Midbrain (tissue), 1 donor: ENCODE results near the gene DIRAS2.
"Not testable (repeated sequence)": the region's sequence is repeated elsewhere in the genome, so short reads cannot be mapped to it uniquely, and the experiment has no call there.

Experiments
- DNase-seq: peaks from one replicate; lab custom pipeline; 2025; lab: John Stamatoyannopoulos, UW

The DIRAS2 gene

DNA sequence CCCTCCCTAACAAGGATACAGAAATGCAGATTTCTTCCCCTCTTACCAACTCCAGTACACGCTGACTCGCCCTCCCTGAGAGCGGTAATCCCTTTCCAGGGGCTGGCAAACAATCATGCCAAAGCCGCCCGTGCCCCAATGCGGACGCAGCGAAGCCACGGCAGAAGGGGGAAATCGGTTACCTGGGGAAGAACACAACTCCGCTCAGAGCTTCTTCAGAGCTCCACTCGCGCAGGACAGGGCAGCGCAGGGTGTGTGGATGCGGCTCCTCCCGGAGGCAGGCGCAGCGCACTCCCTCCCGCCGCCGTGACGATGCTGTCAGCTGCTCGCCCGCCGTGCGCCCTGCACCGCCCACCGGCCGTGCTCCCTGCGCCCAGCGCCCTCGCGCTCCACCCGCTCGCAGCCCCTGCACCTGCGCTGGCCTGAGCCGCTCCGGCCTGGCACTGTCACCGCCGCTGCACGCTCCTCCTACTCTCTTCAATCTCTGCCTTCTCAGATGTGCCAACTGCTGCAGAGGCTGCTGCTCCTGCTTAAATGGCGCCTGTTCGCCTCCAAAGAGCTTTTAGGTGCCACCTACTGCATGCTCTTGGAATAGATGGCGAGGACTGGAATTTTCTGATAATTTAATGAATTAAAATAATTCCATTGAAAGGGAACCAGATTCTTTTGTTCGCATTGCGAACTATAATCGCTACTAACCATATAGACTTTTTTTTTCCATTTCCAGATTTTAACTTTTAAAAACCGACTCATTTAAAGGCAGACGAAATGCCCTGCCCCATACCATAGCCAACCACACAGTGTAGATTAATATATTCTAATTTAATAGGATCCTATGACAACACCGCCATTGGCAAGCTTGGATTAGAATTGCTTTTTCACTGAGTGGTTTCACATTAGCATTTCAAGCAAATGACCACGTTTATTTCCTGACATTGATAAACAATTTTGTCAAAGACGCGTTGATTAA, at the start of gene DIRAS2:
Gene DIRAS2, minus strand, starts transcription at position 255 of the 970 bp plus-strand sequence. CDS start 28,997 bp downstream, outside the sequence.
- peak; percentile 82 for DNase-seq

- no peak for DNase-seq
Observed at GRCh38 chr9:90684736-90685135, 42.1 kb upstream of the DIRAS2 start.

DNA sequence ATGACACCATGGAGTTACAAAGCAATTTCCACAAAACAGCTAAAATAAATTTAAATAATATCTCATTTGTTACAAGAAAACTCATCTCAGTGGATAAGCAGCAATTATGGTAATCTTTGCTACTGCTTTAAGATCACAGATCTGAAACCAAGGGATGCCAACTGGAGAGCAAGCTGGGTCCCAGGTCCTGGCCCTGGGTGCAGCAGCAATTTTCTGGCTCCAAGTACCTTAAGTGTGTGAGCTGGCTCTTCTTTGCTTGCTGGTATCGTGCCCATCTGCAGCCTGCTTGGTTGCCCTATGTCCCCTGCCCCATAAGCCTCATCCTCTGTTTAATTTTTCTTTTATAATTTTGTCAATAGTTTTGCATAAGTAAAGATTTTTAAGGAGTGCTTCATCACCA, 41.5 kb upstream of the DIRAS2 start:
- no peak for DNase-seq

DNA sequence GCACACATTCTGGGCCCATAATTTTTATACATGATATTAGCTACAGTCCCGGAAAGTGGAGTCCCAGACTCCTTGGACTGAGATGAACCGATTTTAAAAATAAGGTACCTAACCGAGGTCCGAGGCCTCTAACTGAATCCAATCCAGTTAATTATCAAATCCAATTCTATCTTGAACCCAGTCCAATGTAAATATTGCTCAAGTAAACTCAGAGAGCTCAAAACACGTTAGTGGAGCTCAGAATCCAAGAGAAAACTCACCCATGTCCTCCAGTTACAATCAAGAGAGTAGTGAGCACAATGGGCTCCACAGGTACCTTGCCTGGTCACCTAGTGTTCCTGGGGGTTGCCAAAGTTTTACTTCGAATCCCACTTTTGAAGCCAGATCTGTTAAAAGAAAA, 37.9 kb upstream of the DIRAS2 start:
- DNase-seq, result no peak

- DNase-seq, result no peak
Observed at GRCh38 chr9:90665072-90665471, 22.4 kb upstream of the DIRAS2 start.

DNA sequence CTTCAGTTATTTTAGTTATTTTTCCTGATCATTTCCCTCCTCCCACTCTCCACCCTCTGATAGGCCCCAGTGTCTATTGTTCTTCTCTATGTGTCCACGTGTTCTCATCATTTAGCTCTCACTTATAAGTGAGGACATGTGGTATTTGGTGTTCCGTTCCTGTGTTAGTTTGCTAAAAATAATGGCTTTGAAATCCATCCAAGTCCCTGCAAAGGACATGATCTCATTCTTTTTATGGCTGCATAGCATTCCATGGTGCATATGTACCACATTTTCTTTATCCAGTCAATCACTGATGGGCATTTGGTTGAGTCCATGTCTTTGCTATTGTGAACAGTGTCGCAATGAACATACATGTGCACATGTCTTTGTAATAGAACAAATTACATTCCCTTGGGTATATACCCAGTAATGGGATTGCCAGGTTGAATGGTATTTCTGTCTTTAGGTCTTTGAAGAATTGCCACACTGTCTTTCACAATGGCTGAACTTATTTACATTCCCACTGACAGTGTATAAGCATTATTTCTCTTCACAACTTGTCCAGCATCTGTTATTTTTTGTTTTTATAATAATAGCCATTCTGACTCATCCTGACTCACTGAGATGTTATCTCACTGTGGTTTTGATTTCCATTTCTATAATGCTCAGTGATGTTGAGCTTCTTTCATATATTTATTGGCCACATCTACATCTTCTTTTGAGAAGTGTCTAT, 17.2 kb upstream of the DIRAS2 start:
- DNase-seq, result no peak

- DNase-seq, result no peak
Observed at GRCh38 chr9:90658783-90659182, 16.2 kb upstream of the DIRAS2 start.

- no peak for DNase-seq
Observed at GRCh38 chr9:90658181-90658580, 15.6 kb upstream of the DIRAS2 start.

- DNase-seq, result not testable (repeated sequence)
Observed at GRCh38 chr9:90656876-90657275, 14.3 kb upstream of the DIRAS2 start.

GRCh38 chr9:90651246-90651645, 8.6 kb upstream of the DIRAS2 start:
- DNase-seq, result no peak

- no peak for DNase-seq
Observed at GRCh38 chr9:90647843-90648242, 5.2 kb upstream of the DIRAS2 start.

- no peak for DNase-seq
Observed at GRCh38 chr9:90645721-90646120, 3.1 kb upstream of the DIRAS2 start.

DNA sequence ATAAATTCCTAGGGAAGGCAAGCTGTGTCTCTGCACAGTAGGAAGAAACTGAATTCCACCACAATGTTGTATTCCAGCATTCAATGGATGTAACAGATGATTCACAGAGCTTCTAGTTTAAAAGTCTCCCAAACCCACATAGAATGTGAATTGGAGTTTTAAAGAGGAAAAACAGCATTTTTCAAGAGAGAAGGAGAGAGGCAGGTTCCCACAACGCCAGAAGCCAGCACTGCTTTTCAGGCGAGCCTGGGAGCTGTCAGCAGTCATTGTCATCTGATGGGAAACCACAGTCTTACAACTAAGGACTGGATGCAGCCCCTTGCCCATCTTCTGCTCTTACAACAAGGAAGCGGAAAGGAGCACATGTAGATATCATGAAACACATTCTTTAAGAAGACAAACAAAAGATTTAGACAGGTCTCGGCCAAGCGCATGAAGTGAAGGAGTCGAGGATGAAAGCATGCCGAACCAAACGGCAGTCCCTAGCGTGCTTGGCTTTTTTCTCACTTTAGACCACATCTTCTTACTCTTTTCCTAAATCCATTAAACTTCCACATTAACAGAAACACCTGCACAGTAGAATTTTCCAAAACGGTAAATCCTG, 638 bp downstream of the DIRAS2 start:
- DNase-seq, result peak; percentile 35

- peak; percentile 34 for DNase-seq
Observed at GRCh38 chr9:90641086-90641485, 1.5 kb downstream of the DIRAS2 start.

DNA sequence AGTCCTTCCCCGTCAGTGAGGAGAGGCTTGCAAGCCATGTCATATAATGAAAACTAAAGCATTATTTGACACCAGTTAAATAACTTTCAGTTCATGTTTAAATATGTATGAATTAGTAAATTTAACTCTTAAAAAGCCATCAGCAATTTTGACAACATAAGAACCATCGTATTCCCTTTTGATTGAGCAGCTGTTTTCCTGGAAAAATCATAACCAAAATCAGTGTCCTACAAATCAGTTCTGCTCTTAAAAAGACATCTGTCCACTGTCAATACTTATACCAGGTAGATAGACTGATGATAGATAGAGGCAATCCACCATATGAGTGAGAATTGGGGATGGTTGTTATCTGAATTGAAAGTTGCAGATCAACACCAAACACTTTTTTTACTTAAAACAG, 2.3 kb downstream of the DIRAS2 start:
- DNase-seq, result peak; percentile 13

DNA sequence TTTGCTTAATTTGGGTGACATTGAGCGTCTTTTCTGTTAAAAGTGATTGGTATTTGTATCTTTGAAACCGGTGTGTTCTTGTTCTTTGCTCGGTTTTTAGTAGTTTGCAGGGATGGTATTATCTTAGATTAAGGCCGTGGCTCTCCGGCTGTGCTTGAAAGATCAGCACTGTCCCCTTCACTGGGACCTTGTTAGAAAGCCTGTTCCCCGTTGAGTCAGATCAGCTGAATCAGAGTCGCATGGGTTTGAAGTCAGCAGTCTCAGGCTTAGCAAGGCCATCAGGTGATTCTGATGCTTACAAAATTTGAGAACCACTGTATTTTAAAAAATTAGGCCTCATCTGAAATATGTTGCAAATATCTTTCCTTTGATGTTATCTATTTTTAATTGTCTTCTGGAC, 5.0 kb downstream of the DIRAS2 start:
- DNase-seq, result no peak

- no peak for DNase-seq
Observed at GRCh38 chr9:90632647-90633207, 9.9 kb downstream of the DIRAS2 start.

GRCh38 chr9:90631964-90632363, 10.7 kb downstream of the DIRAS2 start:
- DNase-seq, result no peak

DNA sequence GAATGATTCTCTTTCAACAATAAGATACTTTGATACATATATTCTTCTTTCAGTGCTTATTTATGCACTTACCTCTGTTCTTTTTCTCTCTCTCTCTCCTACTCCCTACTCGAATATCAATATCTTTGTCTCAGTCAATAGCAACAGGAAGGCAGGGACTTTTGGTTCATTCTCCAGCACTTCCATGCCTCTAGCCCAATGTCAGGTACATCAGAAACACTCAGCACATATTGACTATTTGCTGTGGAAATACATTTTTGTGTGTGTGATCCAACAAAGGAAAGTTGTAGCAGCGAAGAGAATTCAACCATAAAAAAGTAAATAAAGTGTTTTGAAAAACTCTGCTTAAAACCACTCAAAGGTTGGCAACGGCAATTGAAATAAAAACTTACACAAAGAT, 12.6 kb downstream of the DIRAS2 start:
- DNase-seq, result no peak

DNA sequence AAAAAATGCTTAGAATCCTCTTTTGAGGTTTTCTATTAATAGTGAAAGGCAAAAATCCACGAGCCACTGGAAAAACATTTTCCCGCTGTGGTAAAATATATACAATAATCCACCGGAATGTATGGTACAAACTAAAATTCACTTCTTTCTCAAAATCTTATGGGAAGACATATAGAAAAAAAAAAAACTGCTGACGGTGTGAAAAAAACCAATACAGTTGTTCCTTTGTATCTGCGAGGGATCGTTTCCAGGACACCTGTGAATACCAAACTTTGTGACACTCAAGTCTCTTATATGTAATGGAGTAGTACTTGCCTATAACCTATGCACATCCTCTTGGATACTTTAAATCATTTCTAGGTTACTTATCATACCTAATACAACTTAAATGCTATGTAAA, 13.3 kb downstream of the DIRAS2 start:
- DNase-seq, result no peak

GRCh38 chr9:90616806-90617205, 25.8 kb downstream of the DIRAS2 start:
- DNase-seq, result no peak

- DNase-seq, result no peak
Observed at GRCh38 chr9:90613502-90613901, 29.1 kb downstream of the DIRAS2 start.
